Stimulated activated CD8-positive, alpha-beta memory T cell treated with anti-CD3 and anti-CD28 coated beads, Interleukin-7, amount 100 ng/mL, for 48 hours (primary cell): ENCODE results near the gene HTRA1.
A peak's percentile ranks its signal among the peaks of the same experiment; 100 is the strongest.

Experiments used
- DNase-seq, 2 donors: peaks; one replicate each; pipeline ENCODE4 v3.0.0-alpha.2; 2020; ENCODE audit warnings: low read depth in 1 of 2; ENCODE audit errors: extremely low read depth in 1 of 2

The HTRA1 gene

GRCh38 chr10:122471531-122472177 is 10.3 kb downstream of the HTRA1 start:
- no peak for DNase-seq

GRCh38 chr10:122473116-122473515 is 11.8 kb downstream of the HTRA1 start:
- no peak for DNase-seq

- DNase-seq, result no peak
These were observed 12.9 kb downstream of the HTRA1 start for GRCh38 chr10:122474131-122474818.

- no peak for DNase-seq
These were observed 13.7 kb downstream of the HTRA1 start for GRCh38 chr10:122475100-122475499.

- no peak for DNase-seq
These were observed 14.4 kb downstream of the HTRA1 start for GRCh38 chr10:122475591-122476332.

GRCh38 chr10:122476333-122476695 is 15.0 kb downstream of the HTRA1 start:
- no peak for DNase-seq

- DNase-seq, result no peak
These were observed 16.1 kb downstream of the HTRA1 start for GRCh38 chr10:122477436-122477835.

- DNase-seq, result no peak
These were observed 17.6 kb downstream of the HTRA1 start for GRCh38 chr10:122478971-122479370.

GRCh38 chr10:122480146-122480833 is 18.9 kb downstream of the HTRA1 start:
- DNase-seq, result no peak

GRCh38 chr10:122481296-122482056 is 20.1 kb downstream of the HTRA1 start:
- no peak for DNase-seq

- no peak for DNase-seq
These were observed 23.1 kb downstream of the HTRA1 start for GRCh38 chr10:122484276-122485060.

GRCh38 chr10:122485670-122486069 is 24.3 kb downstream of the HTRA1 start:
- no peak for DNase-seq

- DNase-seq, result no peak
These were observed 25.2 kb downstream of the HTRA1 start for GRCh38 chr10:122486406-122487080.

- DNase-seq, result no peak
These were observed 25.9 kb downstream of the HTRA1 start for GRCh38 chr10:122487174-122487765.

- DNase-seq, result no peak
These were observed 28.9 kb downstream of the HTRA1 start for GRCh38 chr10:122490268-122490667.

GRCh38 chr10:122490786-122491680 is 29.7 kb downstream of the HTRA1 start:
- peak; percentile 22 to 26 for DNase-seq

- DNase-seq, result no peak
These were observed 30.7 kb downstream of the HTRA1 start for GRCh38 chr10:122492006-122492405.

GRCh38 chr10:122492999-122493481 is 31.7 kb downstream of the HTRA1 start:
- no peak for DNase-seq
